Mesendoderm (in vitro differentiated cells): ENCODE data around the gene CATSPERZ.

Experiments
- DNase-seq: peaks from one replicate; pipeline ENCODE4 v3.0.0; 2013
- H2AK5ac ChIP-seq: 2 replicates; pipeline ENCODE4 v1.6.1; 2013; ENCODE audit warnings: low read length, inconsistent platforms
- H2BK120ac ChIP-seq: 2 replicates; pipeline ENCODE4 v1.6.1; 2013; ENCODE audit warnings: low read depth, mild to moderate bottlenecking, low read length, moderate library complexity, mixed read lengths
- H2BK15ac ChIP-seq: replicated peaks from 2 replicates; pipeline ENCODE4 v1.6.1; 2013; ENCODE audit warnings: low read depth, mild to moderate bottlenecking, moderate library complexity
- H2BK5ac ChIP-seq: 2 replicates; pipeline ENCODE4 v1.6.1; 2013; ENCODE audit warnings: low read length, inconsistent platforms
- H3K18ac ChIP-seq: 2 replicates; pipeline ENCODE4 v1.6.1; 2013; ENCODE audit warnings: mild to moderate bottlenecking, low read length, mixed read lengths
- H3K23ac ChIP-seq: one replicate; pipeline ENCODE4 v1.6.1; 2013; ENCODE audit warnings: low read length
- H3K27ac ChIP-seq: 2 replicates; pipeline ENCODE4 v1.5.1; 2013; ENCODE audit warnings: low read depth, mild to moderate bottlenecking, inconsistent platforms, low read length, moderate library complexity
- H3K27me3 ChIP-seq: 2 replicates; pipeline ENCODE4 v1.6.1; 2013; ENCODE audit warnings: low read length, control low read depth, mild to moderate bottlenecking, inconsistent platforms; ENCODE audit not compliant: insufficient read depth, poor library complexity
- H3K36me3 ChIP-seq: 2 replicates; pipeline ENCODE4 v1.6.1; 2013; ENCODE audit warnings: low read length, inconsistent platforms; ENCODE audit not compliant: control insufficient read depth, insufficient read depth
- H3K4ac ChIP-seq: one replicate; pipeline ENCODE4 v1.6.1; 2013; ENCODE audit warnings: low read depth, mild to moderate bottlenecking, low read length, moderate library complexity
- H3K4me1 ChIP-seq: 2 replicates; pipeline ENCODE4 v1.6.1; 2013; ENCODE audit warnings: low read depth, low read length, inconsistent platforms; ENCODE audit not compliant: control insufficient read depth
- H3K4me2 ChIP-seq: 2 replicates; pipeline ENCODE4 v1.6.1; 2013; ENCODE audit warnings: low read length
- H3K4me3 ChIP-seq: 2 replicates; pipeline ENCODE4 v1.5.1; 2013; ENCODE audit warnings: mild to moderate bottlenecking, low read length
- H3K56ac ChIP-seq: one replicate; pipeline ENCODE4 v1.6.1; 2013; ENCODE audit warnings: low read length
- H3K79me1 ChIP-seq: 2 replicates; pipeline ENCODE4 v1.6.1; 2013; ENCODE audit warnings: low read length, inconsistent platforms
- H3K79me2 ChIP-seq: 2 replicates; pipeline ENCODE4 v1.6.1; 2013; ENCODE audit warnings: mild to moderate bottlenecking, low read length; ENCODE audit not compliant: control insufficient read depth, insufficient read depth
- H3K9ac ChIP-seq: 2 replicates; pipeline ENCODE4 v1.6.1; 2013; ENCODE audit warnings: low read length, inconsistent platforms
- H4K5ac ChIP-seq: one replicate; pipeline ENCODE4 v1.6.1; 2013; ENCODE audit warnings: low read length
- H4K8ac ChIP-seq: one replicate; pipeline ENCODE4 v1.6.1; 2013; ENCODE audit warnings: low read depth, mild to moderate bottlenecking, control low read depth, low read length, moderate library complexity
- WGBS: extraction: QIAGEN DNeasy Blood & Tissue Kit; methylation state at CpG from one replicate; pipeline ENCODE4 v1.1.7; 2013; ENCODE audit warnings: low lambda C conversion rate, missing lambda C conversion rate; ENCODE audit not compliant: insufficient coverage; ENCODE audit errors: extremely low coverage; 5-methylcytosine and 5-hydroxymethylcytosine counted together

Gene CATSPERZ

DNA sequence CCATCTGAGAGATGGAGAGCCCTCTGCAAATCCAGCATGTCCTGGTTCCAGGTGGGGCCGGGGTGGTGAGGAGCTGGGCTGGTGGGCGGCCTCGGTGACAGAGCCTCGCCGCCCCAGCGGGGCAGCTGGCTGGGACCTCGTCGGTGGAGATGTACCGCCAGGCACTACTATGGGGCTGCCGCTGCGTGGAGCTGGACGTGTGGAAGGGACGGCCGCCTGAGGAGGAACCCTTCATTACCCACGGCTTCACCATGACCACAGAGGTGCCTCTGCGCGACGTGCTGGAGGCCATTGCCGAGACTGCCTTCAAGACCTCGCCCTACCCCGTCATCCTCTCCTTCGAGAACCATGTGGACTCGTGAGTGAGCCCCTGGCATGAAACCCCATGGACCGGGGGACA is 41.8 kb upstream of the CATSPERZ start:
- Histone ChIP-seq H2BK15ac (no peak overlapping the region), H3K27me3 (no peaks in the 10 kb centered on the region), H3K79me2 (peaks cover under 1% of the 10 kb centered on the region), H2BK5ac (no peak overlapping the region), H3K79me1 (peaks cover 5% of the 10 kb centered on the region), H3K9ac (no peak overlapping the region), H3K4ac (no peak overlapping the region), H2AK5ac (no peak overlapping the region), H3K4me1 (no peaks in the 10 kb centered on the region), H4K5ac (no peak overlapping the region), H3K4me3 (no peak overlapping the region), H3K23ac (no peak overlapping the region), H3K27ac (no peak overlapping the region), H3K36me3 (peaks cover 14% of the 10 kb centered on the region), H4K8ac (no peak overlapping the region), H3K18ac (no peak overlapping the region), H3K56ac (no peak overlapping the region), H3K4me2 (no peak overlapping the region), H2BK120ac (no peak overlapping the region)
- no peak for DNase-seq
- no CpG with 5 or more reads among the region's 24 CpGs for WGBS

DNA sequence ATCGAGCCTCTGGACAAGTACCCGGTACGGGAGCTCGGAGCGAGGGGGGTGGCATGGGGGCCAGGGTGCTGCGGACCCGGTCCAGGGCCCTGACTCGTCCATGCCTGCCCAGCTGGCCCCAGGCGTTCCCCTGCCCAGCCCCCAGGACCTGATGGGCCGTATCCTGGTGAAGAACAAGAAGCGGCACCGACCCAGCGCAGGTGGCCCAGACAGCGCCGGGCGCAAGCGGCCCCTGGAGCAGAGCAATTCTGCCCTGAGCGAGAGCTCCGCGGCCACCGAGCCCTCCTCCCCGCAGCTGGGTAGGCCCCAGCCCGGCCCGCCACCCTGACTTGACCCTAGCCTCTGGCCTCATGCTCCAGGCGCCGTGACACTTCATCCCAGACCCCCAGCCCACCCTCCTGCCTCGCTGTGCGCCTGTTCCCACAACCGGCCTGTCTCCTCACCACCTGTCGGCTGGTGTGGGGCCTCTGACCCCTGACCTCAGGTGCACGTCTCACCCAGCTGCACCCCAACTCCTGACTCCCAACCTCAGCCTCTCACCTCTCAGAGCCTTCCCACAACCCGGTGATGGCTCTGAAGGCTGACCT is 41.1 kb upstream of the CATSPERZ start:
- WGBS: no CpG with 5 or more reads among the region's 32 CpGs
- Histone ChIP-seq H3K27me3 (no peaks in the 10 kb centered on the region), H3K23ac (no peak overlapping the region), H3K4me2 (no peak overlapping the region), H2BK120ac (no peak overlapping the region), H3K4ac (no peak overlapping the region), H3K56ac (no peak overlapping the region), H3K4me1 (no peaks in the 10 kb centered on the region), H3K79me1 (peaks cover 3% of the 10 kb centered on the region), H3K18ac (no peak overlapping the region), H4K8ac (no peak overlapping the region), H3K9ac (no peak overlapping the region), H4K5ac (no peak overlapping the region), H2BK15ac (no peak overlapping the region), H3K4me3 (no peak overlapping the region), H3K36me3 (peaks cover 17% of the 10 kb centered on the region), H2AK5ac (no peak overlapping the region), H3K27ac (no peak overlapping the region), H2BK5ac (no peak overlapping the region), H3K79me2 (no peaks in the 10 kb centered on the region)
- DNase-seq: no peak

DNA sequence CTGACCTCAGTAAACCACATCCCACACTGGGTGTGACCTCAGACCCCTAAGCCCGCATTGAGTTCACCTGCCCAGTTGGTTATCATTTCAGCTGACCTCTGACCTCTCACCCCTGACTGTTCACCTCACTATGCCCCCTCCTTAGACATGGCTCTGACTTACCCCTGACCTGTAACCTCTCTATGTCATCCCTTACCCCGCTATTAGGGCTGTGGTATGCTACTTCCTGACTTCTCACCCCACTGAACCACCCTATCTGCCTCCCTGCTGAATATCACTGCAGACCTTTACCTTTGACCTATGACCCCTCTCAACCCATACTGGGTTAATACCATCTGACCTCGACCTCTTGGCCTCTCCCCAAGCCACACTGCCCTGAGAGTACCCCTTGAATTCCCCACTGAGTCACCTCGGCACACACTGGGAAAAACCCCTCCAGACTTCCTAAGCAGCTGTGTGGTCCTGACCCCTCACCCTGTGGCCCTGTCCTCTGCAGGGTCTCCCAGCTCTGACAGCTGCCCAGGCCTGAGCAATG is 40.6 kb upstream of the CATSPERZ start:
- H3K36me3 ChIP-seq: peaks cover 20% of the 10 kb centered on the region
- no peak overlapping the region for H3K27ac ChIP-seq
- H3K9ac ChIP-seq: no peak overlapping the region
- no peaks in the 10 kb centered on the region for H3K79me2 ChIP-seq
- H3K79me1 ChIP-seq: no peaks in the 10 kb centered on the region
- H2BK120ac ChIP-seq: no peak overlapping the region
- no peaks in the 10 kb centered on the region for H3K27me3 ChIP-seq
- H3K4me3 ChIP-seq: no peak overlapping the region
- no peak overlapping the region for H2AK5ac ChIP-seq
- H3K4me1 ChIP-seq: no peaks in the 10 kb centered on the region
- DNase-seq: no peak
- H3K4ac ChIP-seq: no peak overlapping the region
- WGBS: no CpG with 5 or more reads among the region's 4 CpGs
- no peak overlapping the region for H2BK15ac ChIP-seq
- H2BK5ac ChIP-seq: no peak overlapping the region
- H3K4me2 ChIP-seq: no peak overlapping the region
- no peak overlapping the region for H3K23ac ChIP-seq
- no peak overlapping the region for H3K18ac ChIP-seq
- H4K8ac ChIP-seq: no peak overlapping the region
- no peak overlapping the region for H4K5ac ChIP-seq
- H3K56ac ChIP-seq: no peak overlapping the region

DNA sequence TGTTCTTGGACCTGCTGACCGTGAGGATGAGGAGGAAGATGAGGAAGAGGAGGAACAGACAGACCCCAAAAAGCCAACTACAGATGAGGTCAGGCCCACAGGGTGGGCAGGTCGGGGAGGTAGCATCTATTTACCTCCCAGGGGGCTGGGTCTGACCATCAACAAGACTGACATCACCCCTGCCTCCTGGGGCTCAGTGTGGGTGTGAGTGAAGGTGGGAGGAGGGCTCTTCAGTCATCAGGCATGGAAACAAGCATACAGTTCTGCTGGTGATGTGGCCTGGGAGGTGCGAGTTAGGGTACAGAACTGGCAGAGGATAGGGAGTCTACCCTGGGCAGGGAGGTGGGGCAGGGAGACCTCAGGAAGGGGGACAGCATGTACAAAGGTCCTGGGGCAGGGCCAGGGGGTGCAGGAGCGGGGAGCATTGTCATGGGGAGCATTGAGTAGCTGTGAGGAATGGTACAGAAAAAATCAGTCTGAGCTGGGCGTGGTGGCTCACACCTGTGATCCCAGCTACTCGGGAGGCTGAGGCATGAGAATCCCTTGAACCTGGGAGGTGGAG is 39.9 kb upstream of the CATSPERZ start:
- WGBS: no CpG with 5 or more reads among the region's 6 CpGs
- Histone ChIP-seq H2BK5ac (no peak overlapping the region), H3K27ac (no peak overlapping the region), H3K4ac (no peak overlapping the region), H2BK15ac (no peak overlapping the region), H3K4me1 (no peaks in the 10 kb centered on the region), H4K5ac (no peak overlapping the region), H3K56ac (no peak overlapping the region), H3K27me3 (no peaks in the 10 kb centered on the region), H3K4me2 (no peak overlapping the region), H3K36me3 (peaks cover 17% of the 10 kb centered on the region), H3K79me1 (no peaks in the 10 kb centered on the region), H3K9ac (no peak overlapping the region), H3K79me2 (no peaks in the 10 kb centered on the region), H3K4me3 (no peak overlapping the region), H4K8ac (no peak overlapping the region), H2AK5ac (no peak overlapping the region), H3K18ac (no peak overlapping the region), H2BK120ac (no peak overlapping the region), H3K23ac (no peak overlapping the region)
- DNase-seq: no peak

DNA sequence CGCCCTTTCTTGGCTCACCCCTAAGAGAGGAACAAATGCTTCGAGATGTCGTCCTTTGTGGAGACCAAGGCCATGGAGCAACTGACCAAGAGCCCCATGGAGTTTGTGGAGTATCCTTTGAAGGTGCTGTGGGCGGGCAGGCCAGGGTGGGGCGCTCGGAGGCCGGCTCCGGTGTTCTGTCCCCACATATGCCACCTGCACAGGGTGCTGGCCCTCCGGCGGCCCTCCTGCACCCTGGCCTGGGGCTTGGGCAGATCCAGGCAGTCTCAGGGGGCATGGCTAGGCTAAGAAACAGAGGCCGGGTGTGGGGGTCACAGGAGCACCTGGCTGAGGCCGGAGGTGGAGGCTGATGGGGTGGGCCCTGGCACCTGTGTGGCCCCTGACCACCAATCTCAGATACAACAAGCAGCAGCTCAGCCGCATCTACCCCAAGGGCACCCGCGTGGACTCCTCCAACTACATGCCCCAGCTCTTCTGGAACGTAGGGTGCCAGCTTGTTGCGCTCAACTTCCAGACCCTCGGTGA is 38.5 kb upstream of the CATSPERZ start:
- no peak overlapping the region for H4K5ac ChIP-seq
- H3K79me1 ChIP-seq: no peaks in the 10 kb centered on the region
- no peak overlapping the region for H3K56ac ChIP-seq
- no peaks in the 10 kb centered on the region for H3K79me2 ChIP-seq
- no peak overlapping the region for H2BK120ac ChIP-seq
- no peaks in the 10 kb centered on the region for H3K27me3 ChIP-seq
- no peak for DNase-seq
- H2BK15ac ChIP-seq: no peak overlapping the region
- no peak overlapping the region for H3K4ac ChIP-seq
- no CpG with 5 or more reads among the region's 18 CpGs for WGBS
- H4K8ac ChIP-seq: no peak overlapping the region
- H3K4me2 ChIP-seq: no peak overlapping the region
- no peak overlapping the region for H3K23ac ChIP-seq
- no peak overlapping the region for H3K4me3 ChIP-seq
- no peaks in the 10 kb centered on the region for H3K4me1 ChIP-seq
- no peak overlapping the region for H2AK5ac ChIP-seq
- H3K27ac ChIP-seq: no peak overlapping the region
- no peak overlapping the region for H2BK5ac ChIP-seq
- no peak overlapping the region for H3K18ac ChIP-seq
- H3K9ac ChIP-seq: no peak overlapping the region
- peaks cover 17% of the 10 kb centered on the region for H3K36me3 ChIP-seq
